Stimulated activated CD4-positive, alpha-beta T cell treated with anti-CD3 and anti-CD28 coated beads, Interleukin-4, amount 100 ng/mL, for 4 hours (primary cell): ENCODE measurements around the gene GNB5.

Experiments used
- DNase-seq, 2 experiments: peaks; one replicate each; pipeline ENCODE4 v3.0.0-alpha.2; 2020

The GNB5 gene

GRCh38 chr15:52139599-52140462 lies 51.4 kb downstream of the GNB5 start:
- peak; percentile 25 to 69 for DNase-seq

- no peak for DNase-seq
Measured at GRCh38 chr15:52137432-52138357, 53.5 kb downstream of the GNB5 start.

GRCh38 chr15:52136442-52136980 lies 54.7 kb downstream of the GNB5 start:
- DNase-seq = no peak

- no peak for DNase-seq
Measured at GRCh38 chr15:52134502-52135144, 56.6 kb downstream of the GNB5 start.

GRCh38 chr15:52133510-52134220 lies 57.5 kb downstream of the GNB5 start:
- no peak for DNase-seq

- DNase-seq = no peak
Measured at GRCh38 chr15:52132066-52132465, 59.1 kb downstream of the GNB5 start.

- DNase-seq = no peak
Measured at GRCh38 chr15:52128568-52128967, 62.6 kb downstream of the GNB5 start.

- no peak for DNase-seq
Measured at GRCh38 chr15:52124270-52124880, 66.8 kb downstream of the GNB5 start.

GRCh38 chr15:52121896-52122295 lies 69.3 kb downstream of the GNB5 start:
- DNase-seq = no peak

GRCh38 chr15:52121006-52121405 lies 70.2 kb downstream of the GNB5 start:
- no peak for DNase-seq

- DNase-seq = no peak
Measured at GRCh38 chr15:52120488-52120887, 70.7 kb downstream of the GNB5 start.

- no peak for DNase-seq
Measured at GRCh38 chr15:52118969-52119749, 72.0 kb downstream of the GNB5 start.

GRCh38 chr15:52117549-52117948 lies 73.6 kb downstream of the GNB5 start:
- DNase-seq = no peak

GRCh38 chr15:52115598-52116427 lies 75.4 kb downstream of the GNB5 start:
- DNase-seq = no peak

- DNase-seq = no peak
Measured at GRCh38 chr15:52114261-52115055, 76.7 kb downstream of the GNB5 start.

GRCh38 chr15:52113708-52114107 lies 77.5 kb downstream of the GNB5 start:
- no peak for DNase-seq

- DNase-seq = no peak
Measured at GRCh38 chr15:52113235-52113634, 78.0 kb downstream of the GNB5 start.

GRCh38 chr15:52112203-52112750 lies 78.9 kb downstream of the GNB5 start:
- DNase-seq = peak; percentile 34 to 39
